Neural cell (in vitro differentiated cells): ENCODE data around the gene ENO3.

Experiments
- CTCF ChIP-seq: fragments of 450-650 bp; IDR thresholded peaks from 2 replicates; pipeline ENCODE4 v1.5.1; 2014; ENCODE audit warnings: antibody characterized with exemption, mild to moderate bottlenecking, moderate library complexity; ENCODE audit not compliant: poor library complexity, severe bottlenecking
- MXI1 ChIP-seq: fragments of 450-650 bp; conservative IDR thresholded peaks from 2 replicates; pipeline ENCODE4 v1.6.1; 2014; ENCODE audit warnings: antibody characterized with exemption, mild to moderate bottlenecking; ENCODE audit not compliant: poor library complexity, severe bottlenecking
- TAF1 ChIP-seq: IDR thresholded peaks from 2 replicates; pipeline ENCODE4 v1.6.1; 2012; ENCODE audit warnings: low read depth

DNA sequence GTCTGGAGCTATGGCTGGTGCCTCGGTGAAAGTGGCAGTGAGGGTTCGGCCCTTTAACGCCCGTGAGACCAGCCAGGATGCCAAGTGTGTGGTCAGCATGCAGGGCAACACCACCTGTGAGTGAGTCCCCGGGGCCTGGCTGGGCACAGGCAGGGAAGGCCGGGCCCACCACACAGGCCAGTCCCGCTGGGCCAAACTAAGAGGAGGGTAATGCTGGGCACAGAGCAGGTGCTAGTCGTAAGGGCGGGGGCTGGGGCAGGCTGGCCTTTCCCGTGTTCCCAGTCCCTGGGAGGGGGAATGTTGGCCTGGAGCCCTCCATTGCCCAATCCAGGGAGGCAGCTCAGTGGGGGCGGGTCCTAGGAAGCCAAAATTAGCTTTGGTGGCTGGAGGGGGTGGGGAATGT is 49.3 kb downstream of the ENO3 start:
- no peak for TF ChIP-seq CTCF
- TF ChIP-seq MXI1, result no peak
- no peak for TF ChIP-seq TAF1
